IPS-11a (cell line): ENCODE results near the gene EVX2.

Experiments used
- H3K4me3 ChIP-seq: one replicate; pipeline ENCODE4 v1.5.1; 2013; ENCODE audit warnings: low read depth, low read length, control low read depth

The EVX2 gene

DNA sequence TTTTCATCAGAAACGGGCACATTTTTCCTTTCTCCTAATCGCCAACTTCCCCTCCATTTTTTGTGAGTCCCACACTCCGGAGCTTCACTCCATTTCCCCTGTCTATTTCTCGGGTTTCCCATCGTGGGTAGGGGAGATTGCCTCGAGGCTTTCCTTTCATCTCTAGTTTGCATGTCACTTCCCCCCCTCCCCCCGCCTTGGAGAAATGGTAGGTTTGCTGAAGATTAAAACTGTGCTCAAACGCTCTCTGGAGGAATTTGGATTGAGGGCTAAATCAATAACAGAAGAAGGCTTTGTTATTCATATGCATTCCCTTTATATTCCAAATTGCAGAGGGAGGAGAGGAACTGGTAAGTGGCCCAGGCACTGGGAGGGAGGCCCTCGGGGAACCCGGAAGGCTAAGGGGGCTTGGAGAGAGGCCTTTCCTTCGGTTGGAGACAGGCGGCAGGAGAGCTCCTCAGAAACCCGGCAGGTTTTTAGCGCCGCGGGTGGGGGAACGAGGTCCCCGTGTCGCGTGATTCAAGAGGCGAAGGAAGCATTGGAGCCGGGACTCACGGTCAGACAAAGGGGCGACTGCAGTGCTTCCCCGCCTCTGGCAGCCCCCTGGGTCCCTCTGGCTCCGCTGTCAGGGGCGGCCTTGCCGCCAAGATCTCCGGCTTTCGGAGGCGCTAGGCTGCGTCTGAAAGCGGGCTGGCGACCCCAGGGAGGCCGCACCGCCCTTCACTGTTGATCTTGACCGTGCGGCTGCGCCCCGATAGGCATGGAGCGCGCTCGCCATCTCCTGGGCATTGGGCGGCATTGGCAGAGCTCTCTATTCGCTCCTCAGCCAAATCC, 13.4 kb upstream of the EVX2 start:
- H3K4me3 ChIP-seq, result peak overlapping the region; percentile 18

DNA sequence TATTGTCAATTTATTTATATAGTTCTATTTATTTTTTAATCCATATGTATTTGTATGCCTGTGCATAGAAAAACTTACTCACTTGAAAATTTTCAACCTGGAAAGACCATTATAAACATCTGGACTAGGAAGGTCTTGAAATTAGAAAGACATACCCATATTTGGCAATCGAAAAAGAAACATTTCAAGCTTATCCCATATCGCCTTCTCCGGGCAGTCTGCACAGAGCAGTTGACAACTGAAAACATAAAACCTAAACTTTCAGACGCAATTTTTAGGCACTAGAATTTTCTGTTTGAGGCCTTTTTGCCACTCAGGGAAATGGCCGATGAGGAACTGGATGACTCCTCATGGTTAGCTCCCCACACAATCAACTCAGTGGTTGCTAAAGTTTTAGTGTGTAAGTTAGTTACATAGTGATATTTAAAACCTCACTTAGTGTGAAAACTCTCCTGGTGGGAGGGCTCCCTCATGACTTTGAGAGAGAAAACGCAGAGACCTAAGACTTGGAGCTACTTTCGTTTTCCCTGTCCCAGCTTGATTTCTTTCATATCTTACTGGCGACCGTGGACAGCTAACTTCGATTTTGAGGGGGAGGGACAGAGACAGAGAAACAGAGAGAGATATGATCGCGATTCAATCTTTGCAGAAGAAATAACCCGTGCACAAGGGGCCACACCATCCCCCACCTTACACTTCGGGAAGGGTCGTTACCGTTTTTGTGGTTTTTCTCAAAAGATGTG, 12.7 kb upstream of the EVX2 start:
- peak overlapping the region; percentile 18 for H3K4me3 ChIP-seq

DNA sequence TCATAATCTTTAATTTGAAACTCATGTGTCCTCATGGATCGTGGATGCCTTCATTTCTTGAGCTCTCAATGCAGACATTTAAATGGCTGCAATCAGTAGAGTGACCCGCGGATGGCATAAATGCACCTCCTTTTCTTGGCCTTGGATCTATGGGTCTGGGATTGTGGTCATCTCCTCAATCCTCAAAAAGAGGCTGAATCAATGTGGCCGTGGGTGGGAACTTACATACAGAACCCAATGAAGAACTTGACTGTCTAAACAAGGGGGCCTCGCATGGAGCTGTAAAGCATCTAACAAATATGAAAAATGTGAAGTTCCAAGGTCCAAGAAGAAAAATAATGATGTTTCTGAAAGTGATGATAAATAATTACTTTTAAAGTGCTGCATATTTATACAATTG, 11.7 kb upstream of the EVX2 start:
- H3K4me3 ChIP-seq, result no peak overlapping the region

DNA sequence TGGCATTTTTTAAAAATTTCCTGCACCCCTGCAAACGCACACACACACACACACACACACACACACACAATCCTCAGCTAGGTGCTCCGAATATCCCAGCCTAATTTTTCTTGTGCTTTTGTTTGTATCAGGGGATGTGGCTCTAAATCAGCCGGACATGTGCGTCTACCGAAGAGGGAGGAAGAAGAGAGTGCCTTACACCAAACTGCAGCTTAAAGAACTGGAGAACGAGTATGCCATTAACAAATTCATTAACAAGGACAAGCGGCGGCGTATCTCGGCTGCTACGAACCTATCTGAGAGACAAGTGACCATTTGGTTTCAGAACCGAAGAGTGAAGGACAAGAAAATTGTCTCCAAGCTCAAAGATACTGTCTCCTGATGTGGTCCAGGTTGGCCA, 10.6 kb upstream of the EVX2 start:
- H3K4me3 ChIP-seq, result no peak overlapping the region

DNA sequence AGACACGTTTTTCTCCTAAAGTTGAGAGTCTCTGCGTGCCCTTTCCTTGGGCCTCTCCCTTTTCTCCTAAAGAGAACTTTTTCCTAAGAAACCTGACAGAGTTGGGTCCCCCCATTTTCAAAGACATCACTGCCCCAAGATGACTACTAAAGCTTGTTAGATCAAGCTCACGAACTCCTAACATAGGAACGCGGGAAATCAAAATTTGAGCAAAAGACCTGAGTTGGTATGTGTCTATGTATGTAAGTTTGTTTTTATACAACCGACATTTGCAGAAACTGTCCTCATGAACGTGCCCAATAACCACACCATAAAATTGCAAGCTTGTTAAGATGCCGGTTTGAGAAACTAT, 10.1 kb upstream of the EVX2 start:
- H3K4me3 ChIP-seq, result no peak overlapping the region

DNA sequence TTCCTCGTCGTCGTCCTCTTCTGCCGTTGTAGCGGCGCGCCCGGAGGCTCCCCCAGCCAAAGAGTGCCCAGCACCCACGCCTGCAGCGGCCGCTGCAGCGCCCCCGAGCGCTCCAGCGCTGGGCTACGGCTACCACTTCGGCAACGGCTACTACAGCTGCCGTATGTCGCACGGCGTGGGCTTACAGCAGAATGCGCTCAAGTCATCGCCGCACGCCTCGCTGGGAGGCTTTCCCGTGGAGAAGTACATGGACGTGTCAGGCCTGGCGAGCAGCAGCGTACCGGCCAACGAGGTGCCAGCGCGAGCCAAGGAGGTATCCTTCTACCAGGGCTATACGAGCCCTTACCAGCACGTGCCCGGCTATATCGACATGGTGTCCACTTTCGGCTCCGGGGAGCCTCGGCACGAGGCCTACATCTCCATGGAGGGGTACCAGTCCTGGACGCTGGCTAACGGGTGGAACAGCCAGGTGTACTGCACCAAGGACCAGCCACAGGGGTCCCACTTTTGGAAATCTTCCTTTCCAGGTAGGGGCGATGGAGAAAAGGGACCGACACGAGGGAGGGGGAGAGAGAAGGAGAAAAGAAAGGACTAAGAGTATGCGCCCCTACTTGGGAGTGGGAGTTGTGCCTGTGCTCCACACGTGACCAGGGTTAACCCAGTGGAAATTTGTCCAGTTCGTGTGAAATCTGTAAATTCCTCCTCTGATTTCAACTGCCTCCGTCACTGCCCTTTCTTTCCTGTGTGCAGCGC, 9.6 kb upstream of the EVX2 start:
- H3K4me3 ChIP-seq, result no peak overlapping the region

DNA sequence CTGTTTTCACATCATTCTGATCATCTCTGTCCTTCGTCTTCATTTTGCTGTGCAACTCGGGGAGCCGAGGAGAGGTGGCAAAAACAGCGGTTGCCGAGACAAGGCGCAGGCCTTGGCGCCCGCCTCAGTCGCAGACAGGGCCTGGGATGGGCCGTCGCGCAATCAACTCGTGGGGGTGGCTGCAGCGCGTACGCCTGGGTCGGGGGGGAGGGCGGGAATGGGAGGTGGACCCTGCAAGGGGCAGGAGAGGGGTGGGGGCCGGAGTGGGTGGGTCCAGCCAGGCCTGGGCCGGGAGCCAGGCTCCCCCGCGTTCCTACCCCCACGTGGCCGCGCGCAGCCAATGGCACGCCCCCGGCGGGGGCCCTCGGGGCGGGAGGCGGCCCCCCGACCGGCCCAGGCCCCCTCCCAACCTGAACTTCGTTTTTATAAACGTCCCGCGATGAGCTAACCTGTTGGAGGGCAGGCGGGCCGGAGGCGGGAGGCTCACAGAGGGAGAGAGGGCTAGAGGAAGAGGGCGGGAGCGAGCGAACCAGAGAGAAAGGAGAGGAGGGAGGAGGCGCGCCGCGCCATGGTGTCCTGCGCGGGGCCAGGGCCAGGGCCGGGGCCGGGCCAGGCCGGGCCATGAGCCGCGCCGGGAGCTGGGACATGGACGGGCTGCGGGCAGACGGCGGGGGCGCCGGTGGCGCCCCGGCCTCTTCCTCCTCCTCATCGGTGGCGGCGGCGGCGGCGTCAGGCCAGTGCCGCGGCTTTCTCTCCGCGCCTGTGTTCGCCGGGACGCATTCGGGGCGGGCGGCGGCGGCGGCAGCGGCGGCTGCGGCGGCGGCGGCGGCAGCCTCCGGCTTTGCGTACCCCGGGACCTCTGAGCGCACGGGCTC, 8.7 kb upstream of the EVX2 start, which contains the start of gene HOXD13:
Gene HOXD13, plus strand, starts transcription at position 452 of the 875 bp plus-strand sequence. Its CDS starts 170 bp downstream, at position 622.
- H3K4me3 ChIP-seq, result peak within 1 kb of the TSS; percentile 8

DNA sequence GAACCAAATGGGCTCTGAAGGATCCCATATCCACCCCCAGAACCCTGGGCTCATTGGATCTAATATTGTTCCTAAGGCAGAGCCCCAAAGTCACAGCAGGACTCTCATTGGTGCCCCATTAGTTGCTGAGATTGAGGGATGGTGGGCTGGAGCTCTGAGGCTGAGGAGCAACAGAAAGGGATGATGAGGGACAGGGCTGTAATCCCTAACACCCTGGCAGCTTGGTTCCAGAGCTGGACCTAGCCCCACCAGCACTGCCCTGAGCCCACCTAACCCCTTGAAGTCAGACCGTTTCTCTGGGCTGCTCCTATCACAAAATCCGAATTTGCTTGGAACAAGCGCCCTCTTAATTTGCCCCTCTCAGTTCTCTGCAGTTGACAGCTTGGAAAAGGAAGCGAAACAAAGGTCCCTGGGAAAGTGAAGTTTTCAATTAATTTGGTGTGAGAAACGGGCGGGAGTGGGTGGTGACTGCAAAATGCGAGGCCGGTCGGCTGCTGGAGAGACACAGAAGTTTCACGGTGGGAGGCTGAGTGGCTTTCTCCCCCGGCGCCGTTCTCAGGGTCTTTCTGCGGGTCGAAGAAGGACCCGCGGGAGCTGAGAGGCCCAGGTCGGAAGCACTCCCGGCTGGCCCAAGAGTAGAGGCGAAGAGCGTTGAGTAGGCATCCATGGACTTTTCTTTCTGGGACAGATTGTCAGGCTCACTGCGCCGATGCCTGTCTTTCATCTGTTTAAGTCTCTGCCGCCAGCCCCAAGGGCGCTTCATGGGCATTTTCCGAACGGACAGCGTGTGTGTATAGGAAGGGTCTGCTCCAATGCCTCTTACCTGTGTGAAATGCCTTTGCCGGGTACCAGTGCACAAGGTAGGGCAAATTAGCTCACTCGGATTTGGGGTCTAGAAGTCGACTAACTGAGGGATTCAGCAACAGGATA, 7.8 kb upstream of the EVX2 start:
- H3K4me3 ChIP-seq, result no peak overlapping the region

DNA sequence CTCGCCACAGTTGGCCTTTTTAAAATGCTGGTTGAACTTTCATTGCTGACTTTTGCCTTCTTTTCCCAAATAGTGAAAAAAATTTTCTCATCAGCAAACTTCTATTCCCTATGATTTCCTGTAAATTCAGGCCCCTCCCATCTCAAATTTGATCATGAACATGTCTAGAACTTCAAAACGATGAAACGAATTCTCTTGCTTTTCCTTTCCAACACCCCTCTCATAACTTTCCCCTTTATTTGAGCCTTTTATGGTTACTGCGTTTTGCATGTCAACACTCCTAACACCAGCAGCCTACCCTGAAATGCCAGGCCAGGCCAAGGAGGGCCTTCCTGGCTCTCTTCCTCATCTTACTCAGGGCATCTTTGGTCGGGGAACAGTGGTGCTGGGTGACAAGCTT, 7.1 kb upstream of the EVX2 start:
- no peak overlapping the region for H3K4me3 ChIP-seq

DNA sequence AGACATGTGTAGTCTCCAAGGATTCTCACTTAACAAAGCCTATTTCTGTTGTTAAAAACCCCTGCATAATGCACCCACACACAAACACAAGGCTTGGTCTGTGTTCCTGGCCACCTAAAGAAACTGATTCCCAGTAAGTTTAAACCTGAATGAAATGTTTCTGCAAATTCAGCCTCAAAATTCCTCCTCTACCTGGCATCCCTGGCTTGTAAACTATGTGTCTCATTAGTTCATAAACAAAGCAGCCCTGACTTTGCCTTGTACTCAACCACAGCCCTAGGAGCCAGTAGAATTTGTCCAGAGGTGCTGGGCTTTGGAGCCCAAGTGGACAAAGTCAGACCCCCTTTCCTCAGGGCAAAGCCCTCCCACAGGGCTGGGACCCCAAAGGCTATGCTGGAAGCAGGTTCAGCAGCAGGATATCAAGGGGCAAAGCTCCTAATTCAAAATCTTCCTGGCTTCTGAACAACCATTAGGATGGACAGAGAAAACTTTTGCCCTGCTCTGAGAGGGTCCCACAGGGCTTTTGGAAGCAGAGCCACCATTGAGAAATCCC, 6.2 kb upstream of the EVX2 start:
- H3K4me3 ChIP-seq, result no peak overlapping the region

DNA sequence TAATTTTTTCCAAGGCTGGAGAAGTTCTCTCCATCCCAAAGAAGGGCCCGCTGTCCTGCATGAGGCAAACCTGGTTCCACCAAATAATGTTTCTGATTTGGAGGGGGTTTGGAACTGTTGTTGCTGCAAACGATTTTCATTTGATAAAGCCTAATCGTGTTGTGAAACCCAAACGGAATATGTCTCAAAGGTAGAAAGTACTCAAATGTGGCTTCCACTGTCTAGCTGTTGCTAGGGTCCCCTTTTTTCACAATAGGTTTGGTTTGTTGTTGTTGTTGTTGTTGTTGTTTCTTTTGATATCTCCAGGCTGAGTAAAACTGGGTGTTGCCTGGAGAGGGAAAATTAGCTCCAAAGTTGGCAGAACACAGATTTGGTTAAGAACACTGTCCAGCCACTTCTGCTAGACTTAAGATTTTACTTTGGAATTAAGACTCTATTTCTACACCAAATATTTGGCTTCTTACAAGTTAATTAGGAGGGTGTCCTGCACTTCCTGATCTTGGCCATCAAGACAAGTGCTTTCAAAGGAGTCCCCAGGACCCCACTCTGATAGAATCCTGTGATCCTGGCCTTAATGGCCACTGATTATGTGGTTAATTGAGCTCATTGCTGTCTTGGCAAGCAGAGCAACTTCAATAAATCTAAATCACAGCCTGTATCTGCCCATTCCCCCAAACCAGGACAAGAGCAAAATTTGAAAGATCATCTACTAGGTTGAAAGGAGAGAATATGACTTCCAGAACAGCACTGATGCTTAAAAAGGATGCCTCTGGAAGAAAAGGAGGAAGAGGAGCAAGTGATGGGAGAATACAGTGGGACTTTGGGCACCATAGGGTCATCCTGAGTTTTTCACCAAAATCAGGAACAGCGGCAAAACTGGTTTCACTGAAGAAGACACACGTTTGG, 5.4 kb upstream of the EVX2 start:
- H3K4me3 ChIP-seq, result no peak overlapping the region

DNA sequence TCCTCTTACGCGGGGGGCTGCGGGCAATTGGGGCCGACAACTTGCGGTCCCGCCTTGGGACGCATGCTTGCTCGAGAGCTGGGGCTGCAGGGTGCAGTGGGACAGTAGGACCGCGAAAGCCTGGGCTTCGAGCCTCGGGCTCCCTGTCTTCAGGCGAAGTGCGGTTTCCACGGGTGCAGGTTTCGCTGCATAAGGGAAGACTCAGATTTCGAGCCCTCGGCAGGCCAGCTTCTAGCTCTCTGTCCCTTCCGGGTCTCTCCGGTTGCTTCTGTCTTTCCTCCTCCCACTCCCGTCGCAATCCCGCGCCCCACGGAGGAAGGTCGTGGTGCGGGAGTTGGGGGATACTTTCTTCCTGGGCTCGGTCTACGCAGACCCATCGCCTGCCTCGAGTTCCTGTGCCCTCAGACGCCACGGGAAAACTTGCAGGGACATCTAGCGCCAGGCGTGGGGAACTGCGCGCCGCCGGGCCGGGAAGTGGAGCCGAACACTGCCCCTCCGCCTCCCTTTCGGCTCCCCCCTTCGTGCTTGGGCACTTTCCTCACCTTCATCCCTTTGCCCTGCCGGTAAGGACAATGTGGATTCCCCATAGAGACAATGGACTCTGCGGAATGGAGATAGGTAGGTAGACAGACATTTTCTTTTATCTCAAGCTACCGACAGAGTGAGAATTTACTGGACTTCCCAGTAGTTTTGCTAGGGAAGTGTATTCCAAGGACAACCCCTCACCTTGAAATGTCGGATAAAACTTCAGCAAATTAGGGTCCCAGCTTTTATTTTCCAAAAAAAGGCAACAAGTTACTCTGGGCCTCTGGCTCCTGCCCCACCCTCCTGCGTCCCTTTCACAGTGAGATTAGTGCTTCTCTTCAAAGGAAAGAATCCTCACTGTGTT, 4.5 kb upstream of the EVX2 start:
- H3K4me3 ChIP-seq, result peak overlapping the region; percentile 14

DNA sequence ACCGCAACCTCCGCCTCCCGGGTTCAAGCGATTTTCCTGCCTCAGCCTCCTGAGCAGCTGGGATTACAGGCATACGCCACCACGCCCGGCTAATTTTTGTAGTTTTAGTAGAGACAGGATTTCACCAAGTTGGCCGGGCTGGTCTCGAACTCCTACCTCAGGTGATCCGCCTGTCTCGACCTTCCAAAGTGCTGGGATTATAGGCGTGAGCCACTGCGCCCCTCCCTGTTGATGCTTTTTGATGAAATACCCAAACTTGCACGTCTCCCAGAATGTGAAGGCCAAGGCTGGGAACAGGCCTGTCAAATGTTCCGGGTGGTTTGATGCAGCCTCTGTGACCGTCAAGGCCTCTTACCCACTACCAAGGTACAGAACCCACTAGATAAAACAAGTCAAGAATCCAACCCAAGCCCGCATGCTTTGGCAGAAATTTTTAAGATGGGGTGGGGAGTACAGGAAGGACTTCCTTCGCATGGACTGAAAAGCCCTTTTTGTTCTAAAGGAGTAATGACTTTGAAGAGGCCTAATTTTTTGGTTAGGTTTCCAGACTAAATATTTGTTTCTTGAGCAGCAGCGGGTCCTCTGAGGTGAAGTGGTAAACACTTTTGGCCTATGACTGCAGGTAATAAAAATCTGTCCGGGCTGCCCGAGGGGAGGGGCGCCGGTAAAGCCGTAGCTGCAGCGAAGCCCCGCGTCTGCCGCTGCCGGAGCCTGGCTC, 3.7 kb upstream of the EVX2 start:
- no peak overlapping the region for H3K4me3 ChIP-seq

DNA sequence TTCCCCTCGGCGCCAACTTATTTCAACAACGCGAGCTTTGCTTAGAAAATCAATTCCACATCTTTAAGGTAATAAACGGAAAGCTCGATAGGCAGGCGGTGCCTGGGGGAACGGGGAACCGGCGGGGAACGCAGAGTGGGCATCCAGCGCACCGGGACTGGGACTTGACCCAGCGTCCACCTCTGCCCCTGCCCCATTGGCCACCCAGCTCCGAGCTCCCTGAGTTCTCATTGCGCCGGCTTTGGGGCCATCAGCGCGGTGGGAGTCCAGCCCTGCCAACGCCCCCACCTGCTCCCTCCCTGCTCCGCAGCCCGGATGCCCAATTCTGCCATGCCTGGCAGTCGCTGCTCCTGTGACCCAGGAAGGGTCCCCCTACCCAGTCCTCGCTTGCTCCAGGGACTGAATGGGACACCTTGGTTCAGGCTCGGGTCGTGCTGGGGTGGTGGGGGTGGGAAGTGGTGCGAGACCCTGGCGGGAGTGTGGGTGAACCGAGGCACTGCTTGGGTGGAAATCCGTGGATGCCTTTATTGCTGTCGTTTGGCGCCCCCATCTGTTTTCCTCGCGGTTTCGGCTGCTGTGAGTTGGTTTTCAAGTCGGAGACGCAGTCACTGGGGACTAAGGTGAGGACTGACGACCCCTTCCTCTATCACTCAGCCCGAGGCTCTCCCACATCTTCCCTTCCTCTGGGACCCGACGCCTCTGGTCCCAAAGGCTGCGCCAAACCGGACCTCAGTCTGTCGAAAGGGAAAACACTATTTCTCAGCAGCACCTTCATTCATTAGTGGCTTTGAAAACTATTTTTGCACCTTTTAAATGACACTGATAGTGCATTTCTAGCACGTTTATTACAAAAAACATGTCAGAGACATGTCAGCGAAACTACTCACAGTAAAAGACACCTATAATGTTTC, 2.4 kb upstream of the EVX2 start:
- no peak overlapping the region for H3K4me3 ChIP-seq

DNA sequence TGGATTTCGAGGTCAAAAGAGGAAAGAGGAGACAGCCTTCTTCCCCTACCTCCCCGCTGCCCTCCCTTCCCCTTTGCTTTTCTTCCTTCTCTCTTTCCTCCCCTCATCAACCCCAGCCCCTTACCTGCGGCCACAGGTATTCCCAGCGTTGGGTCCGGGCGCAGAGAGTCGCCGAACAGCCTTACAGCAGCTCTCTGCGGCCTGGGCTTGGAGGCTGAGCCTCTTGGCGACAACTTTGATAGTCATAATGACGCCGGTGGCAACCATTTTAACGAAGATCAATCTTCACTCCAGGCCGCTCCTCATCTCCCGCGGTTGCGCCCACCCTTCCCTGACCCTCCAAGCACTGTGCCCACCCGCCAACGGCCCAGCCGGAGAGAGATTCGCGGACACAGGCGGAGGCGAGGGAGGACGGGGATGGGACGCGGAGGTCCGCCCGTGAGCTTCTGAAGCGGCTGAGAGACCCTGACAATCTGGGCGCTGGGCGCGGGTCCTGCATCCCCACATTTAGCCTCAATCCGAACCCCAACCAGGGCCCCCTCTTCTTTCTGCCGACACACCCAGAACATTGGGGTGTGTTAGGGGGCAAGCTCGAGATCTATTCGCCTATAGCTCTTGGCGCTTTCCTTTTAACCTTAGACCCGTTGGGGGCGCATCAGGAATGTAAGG, 1.5 kb upstream of the EVX2 start:
- no peak overlapping the region for H3K4me3 ChIP-seq
